ENCODE measurements around the gene ZNF532.

The ZNF532 gene

DNA sequence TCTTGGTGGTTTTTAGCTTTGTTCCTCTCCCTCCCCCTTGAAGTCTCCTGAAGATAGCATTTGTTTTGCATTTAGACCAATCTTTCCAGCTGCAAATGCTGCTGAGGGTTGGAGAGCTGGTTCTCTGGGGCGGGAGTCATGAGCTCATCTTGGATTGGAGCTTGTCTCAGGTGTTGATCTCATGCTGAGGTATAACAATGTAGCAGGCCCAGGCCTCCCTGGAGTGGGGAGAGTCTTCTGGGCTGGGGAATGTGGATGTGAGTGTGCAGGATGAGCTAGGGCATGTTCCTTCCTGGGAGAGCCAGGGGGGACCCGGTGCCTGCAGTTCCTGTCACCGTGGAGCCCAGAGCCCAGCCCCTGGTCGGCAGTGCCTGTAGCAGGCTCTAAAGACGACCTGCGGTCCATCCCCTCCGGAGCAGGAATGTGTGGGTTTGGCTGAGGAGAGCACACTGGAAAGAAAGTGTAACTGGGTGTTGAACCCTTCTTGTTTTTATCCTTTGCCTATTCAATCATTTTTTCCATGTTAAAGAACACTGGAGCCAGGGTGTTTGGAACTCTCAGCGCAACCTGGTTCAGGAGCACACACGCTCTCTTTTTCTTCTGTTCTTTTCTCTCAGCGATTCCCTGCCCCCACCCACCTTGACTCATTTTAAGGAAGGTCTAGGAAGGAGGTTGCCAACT lies 2.7 kb downstream of the ZNF532 start:
- H3K4me2 ChIP-seq (ENCODE audit: low read depth, low read length), result no peak overlapping the region
- no peaks in the 10 kb centered on the region; the same call in 1 of the 2 replicates for H3K27me3 ChIP-seq (replicated peaks; ENCODE audit: insufficient read depth, low read length)
- no peak overlapping the region for H3K9ac ChIP-seq (ENCODE audit: low read length)
- no peaks in the 10 kb centered on the region for H3K9me2 ChIP-seq (replicated peaks; ENCODE audit: insufficient read depth, low read length)
- no peaks in the 10 kb centered on the region for H3K36me3 ChIP-seq (replicated peaks; ENCODE audit: insufficient read depth, low read length)
- H2AFZ ChIP-seq (ENCODE audit: low read length), result no peak overlapping the region
- no peak for DNase-seq
- no peaks in the 10 kb centered on the region for H3K79me2 ChIP-seq (ENCODE audit: low read length)
- 0 out of 2 replicates have a peak, but pooled peaks cover 3% of the 10 kb centered on the region for H3F3A ChIP-seq (ENCODE audit: insufficient read depth, low read length)
- no peaks in the 10 kb centered on the region for H4K20me1 ChIP-seq (ENCODE audit: insufficient read depth, low read length)
- no peak overlapping the region for H3K4me3 ChIP-seq (ENCODE audit: low read length)
- no peak overlapping the region for H3K27ac ChIP-seq (ENCODE audit: low read length)
- TF ChIP-seq EZH2phosphoT487 (IDR thresholded peaks at IDR 0.05; ENCODE audit: low read length), result no peak
- no peak for TF ChIP-seq EZH2 (optimal IDR thresholded peaks at IDR 0.05; ENCODE audit: low read depth, low read length)
- TF ChIP-seq, protein P1, sequence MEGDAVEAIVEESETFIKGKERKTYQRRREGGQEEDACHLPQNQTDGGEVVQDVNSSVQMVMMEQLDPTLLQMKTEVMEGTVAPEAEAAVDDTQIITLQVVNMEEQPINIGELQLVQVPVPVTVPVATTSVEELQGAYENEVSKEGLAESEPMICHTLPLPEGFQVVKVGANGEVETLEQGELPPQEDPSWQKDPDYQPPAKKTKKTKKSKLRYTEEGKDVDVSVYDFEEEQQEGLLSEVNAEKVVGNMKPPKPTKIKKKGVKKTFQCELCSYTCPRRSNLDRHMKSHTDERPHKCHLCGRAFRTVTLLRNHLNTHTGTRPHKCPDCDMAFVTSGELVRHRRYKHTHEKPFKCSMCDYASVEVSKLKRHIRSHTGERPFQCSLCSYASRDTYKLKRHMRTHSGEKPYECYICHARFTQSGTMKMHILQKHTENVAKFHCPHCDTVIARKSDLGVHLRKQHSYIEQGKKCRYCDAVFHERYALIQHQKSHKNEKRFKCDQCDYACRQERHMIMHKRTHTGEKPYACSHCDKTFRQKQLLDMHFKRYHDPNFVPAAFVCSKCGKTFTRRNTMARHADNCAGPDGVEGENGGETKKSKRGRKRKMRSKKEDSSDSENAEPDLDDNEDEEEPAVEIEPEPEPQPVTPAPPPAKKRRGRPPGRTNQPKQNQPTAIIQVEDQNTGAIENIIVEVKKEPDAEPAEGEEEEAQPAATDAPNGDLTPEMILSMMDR (IDR thresholded peaks at IDR 0.05; ENCODE audit: low read length), result no peak
- H3K4me1 ChIP-seq (ENCODE audit: low read length), result 0 out of 2 replicates have a peak, but pooled peaks cover 3% of the 10 kb centered on the region
- no peaks in the 10 kb centered on the region for H3K9me3 ChIP-seq (replicated peaks; ENCODE audit: insufficient read depth, low read length)

DNA sequence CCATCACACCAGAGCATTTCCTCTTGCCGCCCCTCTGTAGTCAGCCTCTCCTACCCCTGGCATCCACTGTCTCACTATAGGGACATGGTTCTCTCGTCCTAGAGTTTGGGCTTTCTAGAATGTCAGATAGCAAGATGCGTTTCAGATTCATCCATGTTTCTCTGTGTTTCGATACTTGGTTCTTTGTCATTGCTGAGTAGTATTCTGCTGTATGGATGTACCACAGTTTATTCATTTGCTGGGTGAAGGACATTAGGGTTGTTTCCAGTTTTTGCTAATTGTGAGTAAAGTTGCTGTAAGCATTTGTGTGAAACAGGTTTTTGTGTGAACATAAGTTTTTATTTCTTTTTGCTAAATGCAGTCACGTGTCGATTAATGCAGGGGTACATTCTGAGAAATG lies 3.8 kb downstream of the ZNF532 start:
- Histone ChIP-seq H3K4me2 (ENCODE audit: low read depth, low read length) (no peak overlapping the region), H2AFZ (ENCODE audit: low read length) (no peak overlapping the region), H3K79me2 (ENCODE audit: low read length) (no peaks in the 10 kb centered on the region), H3K9me3 (replicated peaks; ENCODE audit: insufficient read depth, low read length) (no peaks in the 10 kb centered on the region), H3F3A (ENCODE audit: insufficient read depth, low read length) (0 out of 2 replicates have a peak, but pooled peaks cover 3% of the 10 kb centered on the region), H3K36me3 (replicated peaks; ENCODE audit: insufficient read depth, low read length) (no peaks in the 10 kb centered on the region), H3K9ac (ENCODE audit: low read length) (no peak overlapping the region), H4K20me1 (ENCODE audit: insufficient read depth, low read length) (no peaks in the 10 kb centered on the region), H3K27ac (ENCODE audit: low read length) (no peak overlapping the region), H3K9me2 (replicated peaks; ENCODE audit: insufficient read depth, low read length) (no peaks in the 10 kb centered on the region), H3K4me1 (ENCODE audit: low read length) (no peaks in the 10 kb centered on the region), H3K4me3 (ENCODE audit: low read length) (no peak overlapping the region), H3K27me3 (replicated peaks; ENCODE audit: insufficient read depth, low read length) (no peaks in the 10 kb centered on the region)
- DNase-seq, result no peak
- TF ChIP-seq EZH2 (optimal IDR thresholded peaks at IDR 0.05; ENCODE audit: low read depth, low read length) (no peak), EZH2phosphoT487 (IDR thresholded peaks at IDR 0.05; ENCODE audit: low read length) (no peak)
- TF ChIP-seq, protein P1 (IDR thresholded peaks at IDR 0.05; ENCODE audit: low read length), result no peak

DNA sequence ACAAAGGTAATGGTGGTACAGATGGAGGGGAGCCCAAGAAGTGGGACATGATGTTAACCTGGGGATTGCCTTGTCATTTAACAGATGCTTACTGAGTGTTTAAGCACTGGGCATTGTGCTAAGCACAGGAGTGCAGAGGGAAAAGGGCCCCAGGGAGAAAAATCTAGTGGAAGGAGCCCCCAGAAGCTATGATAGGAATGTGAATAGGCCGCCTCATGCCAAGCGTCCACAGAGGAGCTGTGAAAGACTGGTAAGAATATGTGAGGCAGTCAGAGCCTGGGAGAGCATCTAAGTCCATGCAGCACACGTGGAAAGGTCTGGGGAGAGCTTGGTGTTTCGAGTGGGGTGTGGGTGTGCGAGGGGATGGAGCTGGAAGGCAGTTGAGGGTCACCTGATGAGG lies 5.5 kb downstream of the ZNF532 start:
- Histone ChIP-seq H2AFZ (ENCODE audit: low read length) (no peak overlapping the region), H3K9ac (ENCODE audit: low read length) (no peak overlapping the region), H3K4me3 (ENCODE audit: low read length) (no peak overlapping the region), H4K20me1 (ENCODE audit: insufficient read depth, low read length) (no peaks in the 10 kb centered on the region), H3K4me1 (ENCODE audit: low read length) (no peaks in the 10 kb centered on the region), H3K36me3 (replicated peaks; ENCODE audit: insufficient read depth, low read length) (no peaks in the 10 kb centered on the region), H3K27ac (ENCODE audit: low read length) (no peak overlapping the region), H3F3A (ENCODE audit: insufficient read depth, low read length) (no peaks in the 10 kb centered on the region), H3K9me3 (replicated peaks; ENCODE audit: insufficient read depth, low read length) (no peaks in the 10 kb centered on the region), H3K4me2 (ENCODE audit: low read depth, low read length) (no peak overlapping the region), H3K79me2 (ENCODE audit: low read length) (no peaks in the 10 kb centered on the region), H3K27me3 (replicated peaks; ENCODE audit: insufficient read depth, low read length) (no peaks in the 10 kb centered on the region), H3K9me2 (replicated peaks; ENCODE audit: insufficient read depth, low read length) (no peaks in the 10 kb centered on the region)
- no peak for TF ChIP-seq EZH2phosphoT487 (IDR thresholded peaks at IDR 0.05; ENCODE audit: low read length)
- no peak for TF ChIP-seq EZH2 (optimal IDR thresholded peaks at IDR 0.05; ENCODE audit: low read depth, low read length)
- TF ChIP-seq, protein P1 (IDR thresholded peaks at IDR 0.05; ENCODE audit: low read length), result no peak
- no peak for DNase-seq
